DMS153 treated with DMSO at 0.1 percent for 48 hours (cell line): ENCODE results near the gene RPS6KA2.
A peak's percentile ranks its signal among the peaks of the same experiment; 100 is the strongest.
"Not testable (repeated sequence)": the region's sequence is repeated elsewhere in the genome, so short reads cannot be mapped to it uniquely, and the experiment has no call there.

Experiments used
- DNase-seq: peaks from one replicate; lab custom pipeline; 2025; ENCODE audit not compliant: unreplicated experiment; lab: John Stamatoyannopoulos, UW

RPS6KA2 gene

GRCh38 chr6:166405386-166405785 lies 221.7 kb downstream of the RPS6KA2 start:
- DNase-seq, result no peak

DNA sequence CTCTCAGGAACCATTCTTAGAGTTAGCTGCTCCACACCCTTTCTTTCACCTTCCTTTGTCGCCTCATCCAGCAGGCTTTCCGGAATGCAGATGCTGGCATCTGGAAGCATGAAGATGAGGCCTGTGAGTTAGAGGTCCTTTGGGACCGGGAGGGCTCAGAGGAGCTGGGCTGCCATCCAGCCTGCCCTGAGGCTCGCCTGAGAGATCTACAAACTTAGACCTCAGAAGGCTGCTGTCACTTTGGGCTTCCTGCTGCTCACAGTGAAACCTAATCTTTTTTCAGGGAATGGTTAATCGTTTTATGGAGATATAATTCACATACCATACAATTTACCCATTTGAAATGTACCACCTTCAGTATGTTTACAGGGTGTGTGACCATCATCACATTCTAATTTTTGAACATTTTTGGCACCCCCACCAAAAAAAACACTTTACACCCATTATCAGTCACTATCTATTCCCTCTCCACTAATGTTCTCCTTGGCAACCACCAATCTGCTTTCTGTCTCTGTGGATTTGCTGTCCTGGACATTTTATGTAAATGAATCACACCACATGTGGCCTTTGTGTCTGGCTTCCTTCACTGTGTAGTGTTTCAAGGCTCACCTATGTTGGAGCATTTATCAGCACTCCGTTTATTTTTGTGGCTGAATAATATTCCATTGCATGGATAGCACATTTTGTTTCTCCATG lies 224.3 kb downstream of the RPS6KA2 start:
- DNase-seq, result no peak

- peak; percentile 38 for DNase-seq
Measured at GRCh38 chr6:166400649-166401250, 226.3 kb downstream of the RPS6KA2 start.

GRCh38 chr6:166400181-166400580 lies 226.9 kb downstream of the RPS6KA2 start:
- DNase-seq, result no peak

DNA sequence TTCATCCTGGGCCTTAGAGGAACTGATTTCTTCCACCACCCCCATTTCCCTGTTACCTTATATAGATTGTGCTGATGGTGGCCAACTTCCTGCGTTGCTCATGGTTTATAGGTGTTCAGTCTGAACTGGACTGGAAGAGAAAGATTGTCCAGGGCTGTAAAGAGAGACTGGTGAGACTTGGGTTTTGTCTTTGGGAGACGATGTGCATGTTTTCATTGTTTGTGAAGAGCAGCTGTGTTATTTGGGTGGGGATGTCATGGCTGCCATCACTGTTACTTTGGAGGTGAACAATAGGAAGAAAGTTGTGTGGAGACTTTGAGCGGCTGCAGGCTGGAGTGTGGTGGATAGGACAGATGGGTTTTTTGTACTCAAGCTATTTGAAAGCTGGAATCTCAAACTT lies 228.7 kb downstream of the RPS6KA2 start:
- no peak for DNase-seq

DNA sequence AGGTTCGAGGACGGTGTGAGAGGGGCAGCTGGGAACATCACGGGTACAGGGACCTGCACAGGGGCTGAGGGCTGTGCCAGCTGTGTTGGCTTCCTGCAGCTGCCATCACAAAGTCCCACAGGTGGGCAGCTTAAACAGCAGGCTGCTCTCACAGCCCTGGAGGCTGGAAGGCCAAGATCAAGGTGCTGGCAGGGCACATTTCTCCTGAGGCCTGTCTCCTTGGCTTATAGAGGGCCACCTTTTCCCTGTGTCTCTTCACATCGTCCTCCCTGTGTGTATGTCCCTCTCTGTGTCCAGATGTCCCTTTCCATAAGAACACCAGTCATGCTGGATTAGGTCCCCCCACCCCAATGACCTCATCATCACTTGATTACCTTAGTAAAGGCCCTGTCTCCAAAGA lies 229.2 kb downstream of the RPS6KA2 start:
- no peak for DNase-seq

DNA sequence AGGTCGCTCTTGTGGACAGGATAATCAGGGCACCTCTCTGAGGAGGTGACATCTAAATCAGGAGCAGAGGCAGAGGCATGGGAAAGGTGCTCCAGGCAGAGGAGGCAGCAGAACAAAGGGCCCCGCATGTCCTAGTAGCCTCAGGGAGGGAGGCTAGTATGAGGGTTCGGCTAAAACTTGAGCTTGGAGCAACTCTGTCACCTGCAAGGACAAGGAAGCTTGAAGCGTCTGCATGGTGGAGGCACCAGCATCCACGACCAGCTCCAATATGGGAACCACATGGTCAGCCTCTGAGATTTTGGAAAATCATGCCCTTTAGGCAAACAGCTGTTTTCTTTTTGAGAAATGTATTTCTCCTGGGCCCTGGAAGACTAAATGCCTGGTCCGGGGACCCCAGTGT lies 231.3 kb downstream of the RPS6KA2 start:
- no peak for DNase-seq

DNA sequence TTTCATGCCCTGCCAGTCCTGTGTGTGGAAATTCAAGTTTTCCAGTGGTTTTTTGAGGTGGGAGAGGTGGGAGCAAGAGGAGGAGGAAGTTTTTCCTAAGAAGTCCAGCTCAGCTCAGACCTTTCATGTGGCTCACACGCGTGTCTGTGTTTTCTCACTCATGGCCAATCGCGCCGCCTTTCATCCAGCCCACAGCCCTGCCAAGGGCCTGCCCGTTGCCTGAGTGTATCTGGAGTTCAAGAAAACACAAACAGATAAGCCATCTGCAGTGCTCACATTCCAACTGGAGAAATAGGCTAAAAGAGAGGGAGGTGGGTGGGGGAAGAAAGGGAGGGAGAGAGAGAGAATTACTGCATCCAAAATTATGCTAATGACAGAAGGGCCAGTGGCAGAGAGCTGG lies 231.7 kb downstream of the RPS6KA2 start:
- DNase-seq, result no peak

GRCh38 chr6:166394036-166394892 lies 232.8 kb downstream of the RPS6KA2 start:
- no peak for DNase-seq

- no peak for DNase-seq
Measured at GRCh38 chr6:166393535-166393823, 233.6 kb downstream of the RPS6KA2 start.

GRCh38 chr6:166392755-166393534 lies 234.1 kb downstream of the RPS6KA2 start:
- not testable (repeated sequence) for DNase-seq

GRCh38 chr6:166389119-166389518 lies 237.9 kb downstream of the RPS6KA2 start:
- DNase-seq, result no peak

DNA sequence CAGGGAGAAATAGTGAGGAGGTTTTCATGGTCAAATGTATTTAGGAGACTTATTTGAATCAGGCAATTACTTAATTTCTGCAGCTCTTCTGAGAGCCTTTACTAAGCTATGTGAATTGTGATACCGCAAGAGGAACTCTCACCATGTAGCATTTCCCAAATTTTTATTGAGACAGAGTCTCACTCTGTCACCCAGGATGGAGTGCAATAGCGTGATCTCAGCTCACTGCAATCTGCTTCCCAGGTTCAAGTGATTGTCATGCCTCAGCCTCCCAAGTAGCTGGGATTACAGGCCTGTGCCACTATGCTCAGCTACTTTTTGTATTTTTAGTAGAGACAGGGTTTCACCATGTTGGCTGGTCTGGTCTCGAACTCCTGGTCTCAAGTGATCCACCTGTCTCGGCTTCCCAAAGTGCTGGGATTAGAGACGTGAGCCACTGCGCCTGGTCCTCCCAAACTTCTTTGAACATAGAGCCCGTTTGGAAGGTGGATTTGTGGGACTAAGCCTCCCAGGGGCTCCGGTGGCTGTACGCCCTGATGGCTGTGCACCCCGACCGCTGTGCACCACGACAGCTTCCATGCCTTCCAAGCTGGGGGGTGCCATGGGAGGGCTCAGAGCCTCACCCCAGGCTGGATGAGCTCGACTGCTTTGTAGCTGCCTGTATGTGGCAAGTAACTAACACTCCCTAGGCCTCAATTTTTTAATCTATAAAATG lies 238.6 kb downstream of the RPS6KA2 start:
- no peak for DNase-seq

DNA sequence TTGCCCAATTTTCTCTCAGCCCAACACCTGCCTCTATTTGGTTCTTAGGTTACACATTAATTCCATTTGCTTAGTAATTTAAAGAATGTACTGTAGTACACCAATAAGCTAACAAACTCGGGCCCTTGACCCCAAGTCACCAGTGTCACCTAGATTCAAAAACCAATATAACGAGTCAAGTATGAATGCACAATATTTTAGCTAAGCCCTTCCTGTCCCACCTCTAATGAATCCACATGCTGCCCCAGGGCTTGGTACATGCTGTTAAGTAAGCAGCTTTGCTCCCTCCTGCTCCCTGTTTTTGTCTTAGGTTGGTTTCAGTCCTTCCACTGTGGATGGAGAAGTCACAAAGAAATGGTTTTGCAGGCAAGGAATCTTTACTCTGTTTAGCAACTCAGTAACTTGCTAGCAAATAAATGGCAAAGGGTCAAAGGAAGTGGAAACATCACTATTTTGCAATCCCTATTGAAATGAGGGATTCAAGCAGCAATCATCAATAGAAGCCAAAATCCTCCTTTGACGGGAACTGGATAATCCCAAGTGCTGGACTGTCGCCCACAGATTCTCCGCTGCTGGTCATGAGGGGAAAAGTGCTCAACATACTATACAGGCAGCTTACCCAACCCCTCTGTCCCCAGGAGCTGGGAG lies 239.3 kb downstream of the RPS6KA2 start:
- DNase-seq, result no peak

DNA sequence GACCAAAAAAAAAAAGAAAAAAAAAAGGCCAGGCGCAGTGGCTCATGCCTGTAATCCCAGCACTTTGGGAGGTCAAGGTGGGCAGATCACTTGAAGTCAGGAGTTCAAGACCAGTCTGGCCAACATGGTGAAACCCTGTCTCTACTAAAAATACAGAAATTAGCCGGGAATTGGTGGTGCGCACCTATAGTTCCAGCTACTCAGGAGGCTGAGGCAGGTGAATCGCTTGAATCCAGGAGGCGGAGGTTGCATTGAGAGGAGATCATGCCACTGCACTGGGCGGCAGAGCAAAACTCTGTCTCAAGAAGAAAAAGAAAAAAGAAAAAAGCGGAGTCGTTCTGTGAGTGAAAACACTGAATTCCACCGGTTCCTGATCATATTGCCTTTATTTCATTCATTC lies 240.0 kb downstream of the RPS6KA2 start:
- not testable (repeated sequence) for DNase-seq

DNA sequence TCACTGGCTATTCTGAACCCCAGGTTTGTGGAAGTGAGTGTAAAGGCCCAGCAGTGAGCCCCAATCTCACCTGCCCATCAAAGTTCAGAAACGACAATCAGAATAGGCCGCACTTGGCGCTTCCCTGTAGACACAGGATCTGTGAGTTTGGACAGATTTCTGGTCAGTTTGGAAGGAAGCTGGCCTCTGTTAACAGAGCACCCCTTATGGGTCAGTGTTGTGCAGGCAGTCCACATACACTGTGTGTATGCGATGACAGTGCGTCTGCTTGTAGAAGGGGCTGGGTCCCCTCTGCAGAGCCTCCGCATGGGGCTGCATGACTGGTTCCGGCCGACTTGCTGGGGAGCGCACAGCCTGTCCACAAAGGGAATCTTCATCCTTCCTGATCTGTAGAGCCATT lies 240.9 kb downstream of the RPS6KA2 start:
- no peak for DNase-seq

- DNase-seq, result not testable (repeated sequence)
Measured at GRCh38 chr6:166383802-166384363, 243.2 kb downstream of the RPS6KA2 start.

GRCh38 chr6:166382933-166383801 lies 243.9 kb downstream of the RPS6KA2 start, which contains the start of gene MPC1:
TSS of gene MPC1 (minus strand) at chr6:166382940. CDS start at chr6:166382876, 64 bp downstream.
- peak; percentile 85 for DNase-seq

DNA sequence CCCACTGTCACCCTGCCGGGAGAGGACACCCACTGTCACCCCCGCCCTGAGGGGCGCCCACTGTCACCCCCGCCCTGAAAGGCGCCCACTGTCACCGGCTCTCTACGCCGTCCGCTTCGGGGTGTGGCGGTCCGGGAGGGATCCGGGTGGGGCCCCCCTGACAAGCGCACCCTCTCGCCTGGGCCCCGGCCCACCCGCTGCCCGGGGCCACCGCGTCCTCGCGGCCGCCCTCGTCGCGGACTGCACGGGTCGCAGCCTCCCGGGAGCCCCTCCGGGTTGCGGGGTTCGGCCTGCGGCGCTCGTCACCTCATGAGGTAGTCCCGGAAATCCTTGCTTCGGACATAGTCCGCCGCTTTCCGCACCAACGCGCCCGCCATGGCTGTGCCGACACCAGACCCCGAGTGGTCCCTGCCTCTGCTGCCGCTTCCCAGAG lies 244.5 kb downstream of the RPS6KA2 start:
- DNase-seq, result no peak
